ENCODE measurements around the gene CSMD2.

Gene CSMD2

DNA sequence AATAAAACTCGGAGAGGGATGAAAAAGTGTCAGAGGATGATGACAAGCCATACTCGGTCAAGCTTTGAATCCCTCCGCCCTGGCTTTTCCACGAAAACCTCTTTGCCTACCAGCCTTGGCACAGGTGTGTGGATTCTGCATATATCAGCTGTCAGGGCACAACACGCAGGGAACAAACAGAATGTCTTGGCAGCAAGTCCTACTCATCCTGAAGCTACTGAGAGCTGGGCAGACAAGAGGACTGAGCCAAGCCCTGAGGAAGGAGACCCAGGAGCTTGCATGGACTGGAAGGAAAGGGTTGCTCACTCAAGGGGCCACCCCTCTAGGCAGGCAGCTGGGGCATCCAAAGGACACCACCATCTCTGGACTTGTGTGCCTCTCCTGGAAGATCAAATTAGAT, 168.7 kb downstream of the CSMD2 start:
- DNase-seq, result no peak

- DNase-seq, result no peak
These were observed 171.7 kb downstream of the CSMD2 start for GRCh38 chr1:33993301-33993700.

DNA sequence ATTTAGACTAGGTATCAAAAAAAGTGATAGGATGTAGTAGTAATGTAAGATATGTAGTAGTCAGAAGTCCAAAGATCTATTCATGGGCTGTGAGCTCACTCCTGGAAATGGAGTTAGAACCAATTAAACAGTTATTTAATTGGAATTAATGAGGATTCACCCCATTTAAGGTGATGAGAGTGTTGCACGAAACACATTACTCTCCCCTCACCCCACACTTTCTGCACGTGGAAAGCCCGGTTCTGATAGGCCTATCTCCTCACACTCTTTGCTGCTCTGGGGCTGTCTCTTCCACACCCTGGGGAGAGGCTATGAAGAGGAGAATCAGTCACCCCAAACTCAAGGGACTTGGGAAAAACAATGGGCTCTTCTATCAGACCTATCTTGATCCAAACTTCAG, 174.7 kb downstream of the CSMD2 start:
- DNase-seq, result no peak

- DNase-seq, result no peak
These were observed 176.9 kb downstream of the CSMD2 start for GRCh38 chr1:33988161-33988560.

DNA sequence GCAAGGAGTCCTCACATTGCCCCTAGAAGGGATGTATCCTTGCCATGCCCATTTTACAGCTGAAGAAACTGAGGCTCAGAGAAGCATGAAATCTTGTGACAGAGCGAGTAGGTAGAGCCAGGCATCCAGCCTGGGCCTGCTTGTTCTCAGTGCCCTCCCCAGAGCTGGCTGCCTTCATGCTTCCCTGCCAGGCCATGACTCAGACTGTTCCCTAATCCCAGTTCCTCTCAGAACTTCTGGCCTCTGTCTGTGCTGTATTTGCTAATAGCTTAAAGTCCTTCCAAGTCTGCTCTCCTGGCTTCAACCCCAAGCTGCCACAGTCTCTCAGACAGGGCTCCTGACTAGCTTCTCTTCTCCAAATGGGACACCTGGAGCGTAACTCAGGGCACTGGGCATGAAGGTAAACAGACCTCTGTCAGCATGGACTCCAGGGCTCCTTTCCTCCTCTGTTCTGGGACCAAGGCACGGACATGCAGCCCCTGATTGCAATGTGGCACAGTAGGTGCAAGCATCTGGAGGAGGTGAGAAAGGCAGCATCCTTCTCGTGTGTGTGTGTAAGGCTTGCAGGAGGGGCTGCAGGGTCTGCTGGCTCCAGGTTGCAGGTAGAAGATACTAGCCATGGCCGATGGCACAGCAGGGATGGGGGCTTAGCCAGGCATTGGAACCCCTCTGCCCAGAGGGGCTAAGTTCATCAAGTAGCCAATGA, 178.5 kb downstream of the CSMD2 start:
- no peak for DNase-seq

DNA sequence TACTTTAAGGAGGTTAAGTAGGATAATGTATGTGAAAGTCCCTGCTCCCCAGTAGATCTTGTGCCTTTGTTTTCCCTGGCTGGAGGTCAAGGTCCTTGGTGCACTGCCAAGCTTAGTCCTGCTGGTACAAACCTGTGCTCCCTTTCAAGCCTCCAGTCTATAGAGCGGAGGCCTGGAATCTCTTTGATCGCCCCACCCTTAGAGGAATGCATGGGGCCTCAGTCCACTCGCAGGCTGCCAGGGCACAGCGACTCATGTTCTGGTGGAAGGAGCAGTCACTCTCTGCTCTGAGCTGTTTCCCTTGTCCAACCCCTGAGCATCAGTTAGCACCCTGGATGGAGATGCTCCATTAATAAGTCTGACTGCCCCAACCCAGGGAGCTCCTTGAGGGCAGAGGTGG, 179.4 kb downstream of the CSMD2 start:
- DNase-seq, result no peak

GRCh38 chr1:33984906-33985565, 180.0 kb downstream of the CSMD2 start:
- DNase-seq, result no peak

- no peak for DNase-seq
These were observed 182.6 kb downstream of the CSMD2 start for GRCh38 chr1:33982419-33982818.

GRCh38 chr1:33979341-33979740, 185.7 kb downstream of the CSMD2 start:
- DNase-seq, result no peak

DNA sequence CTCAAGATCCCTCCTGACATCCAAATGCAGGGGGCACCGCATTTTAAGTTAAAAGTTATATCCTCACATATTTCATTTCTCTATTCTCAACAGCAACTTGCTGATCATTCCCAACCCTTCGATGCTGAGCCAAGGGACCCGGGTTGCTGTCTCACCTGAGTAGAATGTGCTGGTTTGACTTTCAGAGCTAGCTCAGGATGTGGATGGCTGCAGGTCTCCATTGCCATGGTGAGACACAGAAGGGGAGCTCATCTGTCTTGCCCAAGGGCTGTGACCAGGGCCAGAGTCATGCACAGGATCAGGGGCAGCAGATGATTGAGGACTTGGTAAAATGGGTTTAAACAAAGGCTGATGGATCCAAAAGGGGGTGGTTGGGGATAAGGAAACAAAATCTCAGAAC, 189.1 kb downstream of the CSMD2 start:
- DNase-seq, result no peak

DNA sequence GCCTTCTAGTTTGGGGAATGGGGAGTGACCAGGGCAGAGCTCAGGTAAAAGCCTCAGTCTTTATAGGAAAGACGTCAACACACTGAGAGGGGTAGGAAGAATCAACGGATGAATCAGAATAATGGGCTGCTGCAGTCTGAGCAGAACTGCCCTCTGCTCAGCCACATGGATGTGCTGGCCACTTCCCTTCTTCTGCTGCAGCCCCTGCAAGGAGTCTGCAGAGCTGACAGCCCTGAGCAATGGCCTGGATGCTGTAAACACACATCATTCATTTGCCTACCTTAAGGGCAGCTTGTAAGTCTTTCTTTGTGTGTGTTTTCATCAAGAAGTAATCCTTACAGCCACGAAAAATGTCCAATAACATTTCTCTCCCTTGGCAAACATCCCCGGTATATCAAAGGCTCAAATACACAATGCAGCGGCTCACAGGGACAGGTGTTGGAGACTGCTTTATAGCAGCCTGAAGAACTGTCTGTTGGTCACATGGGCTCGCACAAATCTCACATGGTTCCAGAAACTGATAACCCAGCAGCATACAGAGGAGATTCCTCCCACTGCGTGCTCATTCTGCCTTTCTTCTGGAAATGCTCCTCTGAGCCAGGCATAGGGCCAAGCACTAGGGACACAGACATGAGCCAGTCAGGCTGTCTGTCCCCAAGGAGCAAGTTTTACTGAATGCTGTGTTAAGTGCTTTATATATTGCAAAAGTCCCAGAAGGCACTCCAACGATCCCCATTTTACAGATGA, 191.1 kb downstream of the CSMD2 start:
- no peak for DNase-seq

- no peak for DNase-seq
These were observed 192.2 kb downstream of the CSMD2 start for GRCh38 chr1:33972676-33973395.

GRCh38 chr1:33971913-33972312, 193.1 kb downstream of the CSMD2 start:
- DNase-seq, result no peak

DNA sequence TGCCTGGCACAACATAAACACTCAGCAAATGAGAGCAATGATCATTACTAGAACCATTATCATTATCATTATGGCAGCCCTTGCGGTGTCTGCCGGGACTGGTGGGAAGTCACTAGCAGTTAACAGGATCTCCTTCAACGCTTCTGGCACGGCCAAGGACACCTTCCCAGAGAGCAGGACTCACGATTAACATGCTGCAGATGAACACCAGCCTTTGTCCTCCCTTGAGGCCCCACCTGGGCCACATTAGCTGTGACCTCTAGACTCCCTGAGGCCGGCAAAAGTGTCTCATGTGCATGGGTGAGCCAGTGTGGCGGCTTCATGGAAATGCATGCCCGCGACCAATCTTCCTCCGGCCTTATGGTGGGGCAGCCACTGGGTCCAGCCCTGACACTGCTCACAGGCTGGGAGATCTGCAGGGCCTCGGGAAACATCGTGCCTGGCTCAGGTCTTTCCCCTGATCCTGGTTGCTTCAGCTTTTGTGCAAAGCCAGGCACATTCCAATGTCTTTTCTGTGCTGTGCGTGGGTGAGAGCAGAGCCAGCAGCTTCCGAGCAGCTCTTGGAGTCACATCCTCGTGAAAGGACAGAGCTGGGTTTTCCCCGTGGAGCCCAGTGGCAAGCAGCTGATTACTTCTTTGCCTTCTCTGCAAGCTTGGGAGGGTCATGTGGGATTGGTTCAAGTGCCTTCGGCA, 193.9 kb downstream of the CSMD2 start:
- no peak for DNase-seq

DNA sequence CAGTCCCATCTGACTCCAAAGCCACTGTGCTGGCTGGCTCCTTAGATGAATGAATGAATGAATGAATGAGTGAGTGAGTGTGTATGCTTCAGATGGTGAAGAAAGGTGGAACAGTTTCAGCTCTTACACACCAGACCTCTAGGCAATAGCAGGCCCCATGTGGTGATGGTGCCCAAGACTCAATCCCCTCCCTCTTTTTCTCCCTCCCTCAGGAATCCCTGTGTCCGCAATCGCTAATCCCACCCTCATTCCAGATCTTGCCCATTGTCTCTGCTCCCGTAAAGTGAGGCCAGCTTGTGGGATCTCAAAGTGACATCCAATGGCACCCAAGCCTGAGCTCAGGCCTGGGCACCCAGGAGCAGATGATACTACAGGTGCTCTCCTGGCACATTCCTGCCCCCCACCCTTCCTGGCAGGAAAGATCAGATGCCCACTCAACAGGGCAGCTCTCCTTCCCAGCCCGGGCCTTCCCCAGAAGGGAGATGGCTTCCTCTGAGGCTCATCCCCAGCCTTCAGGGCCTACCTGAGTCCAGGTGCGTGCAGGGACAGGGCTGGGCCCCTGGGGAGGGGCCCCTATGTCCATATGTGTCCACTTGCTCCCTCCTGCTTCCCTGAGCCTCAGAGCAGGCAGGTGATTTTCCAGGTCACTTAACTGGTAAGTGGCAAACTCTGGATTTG, 194.7 kb downstream of the CSMD2 start:
- no peak for DNase-seq

DNA sequence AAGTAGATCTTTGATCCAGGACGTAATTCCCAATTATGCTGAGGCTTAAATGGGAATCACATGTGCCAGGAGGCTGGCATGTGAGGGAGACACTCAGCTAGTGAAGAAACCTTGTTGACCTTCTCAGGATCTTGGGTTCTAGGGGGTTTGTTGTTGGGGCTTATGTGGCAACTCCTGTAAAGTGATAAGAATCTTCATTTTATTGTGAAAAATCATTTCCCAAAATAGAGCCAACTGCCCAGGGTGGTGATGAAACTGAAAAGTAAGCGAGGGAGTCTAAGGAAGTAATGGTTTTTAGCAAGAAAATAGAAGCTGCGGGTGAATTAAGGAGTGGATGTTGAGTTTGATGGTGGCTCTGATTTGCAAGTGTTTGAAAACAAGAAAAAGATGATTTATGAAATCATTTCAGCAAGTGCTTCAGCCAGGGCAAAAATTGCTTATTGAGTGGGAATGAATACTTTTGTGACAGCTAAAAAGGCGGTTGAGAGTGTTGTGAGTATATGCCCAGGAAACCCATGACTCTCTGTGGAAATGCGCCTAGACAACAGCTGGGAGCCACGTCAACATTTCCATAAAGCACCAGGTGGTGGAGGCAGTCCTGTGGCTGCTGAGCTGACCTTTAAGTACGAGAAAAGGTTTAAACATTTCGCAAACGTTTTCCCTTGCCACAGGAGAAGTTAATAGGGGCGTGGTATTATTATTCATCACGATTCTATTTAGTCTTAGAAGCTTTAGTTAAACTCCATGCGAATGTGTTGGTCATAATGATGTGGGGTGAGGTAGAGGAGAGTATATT, 198.5 kb downstream of the CSMD2 start:
- no peak for DNase-seq

- DNase-seq, result no peak
These were observed 199.9 kb downstream of the CSMD2 start for GRCh38 chr1:33965086-33965485.

DNA sequence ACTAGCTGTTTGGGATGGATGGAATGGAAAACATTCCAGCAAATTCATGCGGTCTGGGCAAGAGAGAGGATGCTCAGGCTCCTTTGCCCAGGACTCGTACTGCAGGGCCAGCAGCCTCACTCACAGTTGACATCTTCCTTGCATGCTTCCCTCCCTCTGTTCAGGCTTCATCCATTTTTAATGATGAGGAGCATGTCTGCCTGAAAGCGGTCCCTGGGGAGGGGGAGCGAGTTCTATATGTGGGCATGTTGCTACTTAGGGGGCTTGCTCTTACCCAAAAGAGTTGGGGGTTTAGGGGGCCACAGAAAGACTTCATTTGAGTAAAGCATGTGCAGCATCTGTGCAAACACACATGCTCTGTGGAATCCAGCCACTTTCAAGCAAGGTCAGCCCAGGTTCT, 203.0 kb downstream of the CSMD2 start:
- no peak for DNase-seq

- DNase-seq, result no peak
These were observed 204.7 kb downstream of the CSMD2 start for GRCh38 chr1:33960188-33960895.

GRCh38 chr1:33957854-33958253, 207.2 kb downstream of the CSMD2 start:
- no peak for DNase-seq

DNA sequence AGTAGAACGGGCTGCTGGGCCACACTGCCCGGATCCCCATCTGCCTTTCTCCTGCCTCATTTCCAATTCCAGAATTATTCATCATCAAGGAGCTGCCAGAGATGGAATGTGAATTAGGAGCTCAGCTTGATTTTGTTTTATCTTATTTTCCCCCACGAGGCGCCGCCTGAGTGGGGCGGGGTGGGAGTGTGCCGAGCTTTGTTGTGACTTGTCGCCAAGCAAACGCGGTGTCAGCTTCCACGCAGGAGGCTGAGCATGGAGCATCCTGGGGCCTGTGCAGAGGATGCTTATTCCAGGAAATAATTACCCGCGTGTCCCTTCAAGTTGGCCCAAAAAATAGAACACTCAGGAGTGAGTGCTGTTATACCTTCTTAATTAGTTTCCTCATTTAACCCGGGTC, 209.9 kb downstream of the CSMD2 start:
- DNase-seq, result no peak

All from stimulated activated CD4-positive, alpha-beta T cell treated with anti-CD3 and anti-CD28 coated beads, Interleukin-2, amount 100 ng/mL, for 48 hours (primary cell).